ENCODE measurements around the gene NPC2.
"Not testable (repeated sequence)": the region's sequence is repeated elsewhere in the genome, so short reads cannot be mapped to it uniquely, and the experiment has no call there.

NPC2 gene

GRCh38 chr14:74465335-74465734 lies 27.8 kb downstream of the NPC2 start:
- Histone ChIP-seq H3K36me3 (ENCODE audit: insufficient read depth, low read length) (no peaks in the 10 kb centered on the region), H3K9me3 (ENCODE audit: low read length) (no peaks in the 10 kb centered on the region), H3K4me3 (ENCODE audit: low read length) (no peak overlapping the region), H3K4me1 (ENCODE audit: insufficient read depth, low read length) (no peaks in the 10 kb centered on the region), H3K27me3 (ENCODE audit: insufficient read depth, low read length) (no peaks in the 10 kb centered on the region), H2AFZ (ENCODE audit: low read depth, low read length) (no peak overlapping the region)

DNA sequence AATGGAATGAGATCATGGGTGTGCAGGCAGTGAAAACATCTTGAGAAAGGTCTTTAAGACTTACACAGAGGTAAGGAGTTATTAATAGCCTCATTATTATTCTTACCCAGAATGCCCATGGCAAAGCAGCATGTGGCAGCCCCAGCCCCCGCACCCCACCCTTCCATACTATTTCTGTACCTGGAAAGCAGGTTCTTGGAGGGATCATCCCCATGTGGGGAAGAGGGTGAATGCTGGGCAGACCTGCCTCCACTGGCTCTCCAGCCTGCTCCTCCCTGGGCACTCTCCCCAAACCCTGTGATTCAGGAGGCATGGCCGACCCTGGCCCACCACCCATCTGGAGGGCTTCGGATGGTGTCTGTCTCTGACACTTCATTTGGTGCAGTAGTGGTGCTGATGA lies 28.3 kb downstream of the NPC2 start:
- no peaks in the 10 kb centered on the region for H3K4me1 ChIP-seq (ENCODE audit: insufficient read depth, low read length)
- no peak overlapping the region for H2AFZ ChIP-seq (ENCODE audit: low read depth, low read length)
- H3K9me3 ChIP-seq (ENCODE audit: low read length), result no peaks in the 10 kb centered on the region
- H3K27me3 ChIP-seq (ENCODE audit: insufficient read depth, low read length), result no peaks in the 10 kb centered on the region
- H3K4me3 ChIP-seq (ENCODE audit: low read length), result no peak overlapping the region
- no peaks in the 10 kb centered on the region for H3K36me3 ChIP-seq (ENCODE audit: insufficient read depth, low read length)

DNA sequence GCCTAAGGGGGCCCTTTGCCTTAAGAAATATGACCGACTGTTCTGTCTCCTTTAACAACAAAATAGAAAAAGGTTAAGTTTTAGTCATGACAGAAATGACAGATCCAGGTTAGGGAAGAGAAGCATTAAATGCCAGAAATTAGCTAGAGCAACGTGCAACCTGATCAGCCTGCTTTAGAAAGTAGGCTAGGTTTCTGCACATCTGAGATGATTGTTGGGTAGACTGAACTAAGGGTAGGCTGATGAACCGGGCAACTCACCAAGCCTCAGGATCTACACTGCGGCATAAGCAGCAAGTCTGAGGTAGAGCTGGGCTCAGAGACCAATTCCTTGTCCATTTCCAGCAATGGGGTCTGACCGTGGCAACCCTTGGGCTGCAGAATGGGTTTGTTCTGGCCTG lies 29.4 kb downstream of the NPC2 start:
- H2AFZ ChIP-seq (ENCODE audit: low read depth, low read length), result no peak overlapping the region
- H3K27me3 ChIP-seq (ENCODE audit: insufficient read depth, low read length), result no peaks in the 10 kb centered on the region
- no peak overlapping the region for H3K4me3 ChIP-seq (ENCODE audit: low read length)
- H3K9me3 ChIP-seq (ENCODE audit: low read length), result no peaks in the 10 kb centered on the region
- no peaks in the 10 kb centered on the region for H3K4me1 ChIP-seq (ENCODE audit: insufficient read depth, low read length)
- H3K36me3 ChIP-seq (ENCODE audit: insufficient read depth, low read length), result no peaks in the 10 kb centered on the region

DNA sequence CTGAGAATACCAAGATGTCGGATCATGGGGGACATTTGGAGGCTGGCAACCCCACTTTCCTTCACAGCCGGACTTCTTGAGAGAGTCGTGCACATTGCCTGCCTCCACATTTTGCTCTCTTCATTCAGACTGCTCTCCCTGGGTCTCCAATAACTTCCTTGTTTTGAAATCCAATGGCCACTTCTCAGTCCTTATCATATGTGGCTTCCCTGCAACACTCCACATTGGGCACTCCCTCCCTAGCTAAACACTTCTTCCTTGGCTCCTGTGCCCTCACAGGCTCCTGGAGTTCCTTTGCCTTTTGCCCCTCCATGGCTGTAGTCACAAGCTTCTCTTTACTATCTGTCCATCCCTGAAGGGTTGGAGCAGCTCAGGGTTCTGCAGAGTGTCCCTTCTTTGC lies 30.1 kb downstream of the NPC2 start:
- H3K4me1 ChIP-seq (ENCODE audit: insufficient read depth, low read length), result no peaks in the 10 kb centered on the region
- H2AFZ ChIP-seq (ENCODE audit: low read depth, low read length), result no peak overlapping the region
- no peak overlapping the region for H3K4me3 ChIP-seq (ENCODE audit: low read length)
- H3K36me3 ChIP-seq (ENCODE audit: insufficient read depth, low read length), result no peaks in the 10 kb centered on the region
- no peaks in the 10 kb centered on the region for H3K27me3 ChIP-seq (ENCODE audit: insufficient read depth, low read length)
- no peaks in the 10 kb centered on the region for H3K9me3 ChIP-seq (ENCODE audit: low read length)

- no peak overlapping the region for H3K4me3 ChIP-seq (ENCODE audit: low read length)
- H3K4me1 ChIP-seq (ENCODE audit: insufficient read depth, low read length), result no peaks in the 10 kb centered on the region
- H3K9me3 ChIP-seq (ENCODE audit: low read length), result no peaks in the 10 kb centered on the region
- H3K27me3 ChIP-seq (ENCODE audit: insufficient read depth, low read length), result peaks cover 4% of the 10 kb centered on the region
- H3K36me3 ChIP-seq (ENCODE audit: insufficient read depth, low read length), result no peaks in the 10 kb centered on the region
- H2AFZ ChIP-seq (ENCODE audit: low read depth, low read length), result no peak overlapping the region
Observed at GRCh38 chr14:74459976-74460375, 33.1 kb downstream of the NPC2 start.

DNA sequence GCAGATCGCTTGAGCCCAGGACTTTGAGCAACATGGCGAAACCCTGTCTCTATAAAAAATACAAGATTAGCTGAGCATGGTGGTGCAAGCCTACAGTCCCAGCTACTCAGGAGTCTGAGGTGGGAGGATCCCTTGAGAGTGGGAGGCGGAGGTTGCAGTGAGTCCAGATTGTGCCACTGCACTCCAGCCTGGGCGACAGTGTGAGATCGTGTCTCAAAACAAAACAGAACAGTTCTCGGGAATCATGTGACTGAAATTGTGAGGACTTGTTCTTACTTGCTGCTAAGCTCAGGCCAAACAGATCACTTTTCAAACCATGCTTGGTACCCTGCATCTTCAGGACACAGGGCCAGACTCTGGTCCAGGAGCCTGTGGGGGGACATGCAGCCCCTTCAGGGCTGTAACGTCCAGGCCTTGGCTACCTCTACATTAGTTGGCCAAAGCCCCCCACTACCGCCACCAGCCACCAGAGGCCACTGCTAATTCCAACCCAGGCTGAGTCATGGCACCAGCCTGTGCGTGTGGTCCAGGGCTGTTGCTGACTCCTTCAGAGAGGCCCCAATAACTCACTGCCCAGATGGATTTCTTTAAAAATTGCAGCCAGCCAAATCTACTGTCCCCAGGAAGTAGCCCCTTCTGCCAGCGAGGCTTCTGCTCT lies 33.7 kb downstream of the NPC2 start:
- H3K9me3 ChIP-seq (ENCODE audit: low read length), result no peaks in the 10 kb centered on the region

DNA sequence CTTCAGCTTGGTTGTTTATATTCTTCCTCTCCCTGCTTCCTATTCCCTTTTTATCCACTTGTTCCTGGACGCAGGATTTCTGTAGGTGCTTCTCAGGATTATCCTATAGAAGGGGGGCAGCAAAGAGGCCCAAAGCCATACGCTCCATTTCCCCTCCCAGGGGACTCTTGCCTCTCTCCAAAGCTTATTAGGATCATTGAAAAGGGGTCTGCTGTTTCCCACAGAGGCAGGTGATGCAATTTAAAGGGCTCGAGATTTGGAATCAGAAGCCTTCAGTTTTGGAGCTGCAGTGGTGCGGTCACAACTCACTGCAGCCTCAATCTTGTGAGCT lies 35.6 kb downstream of the NPC2 start:
- Histone ChIP-seq H3K4me3 (ENCODE audit: low read length) (no peak overlapping the region), H3K36me3 (ENCODE audit: insufficient read depth, low read length) (no peaks in the 10 kb centered on the region), H3K27me3 (ENCODE audit: insufficient read depth, low read length) (peaks cover 7% of the 10 kb centered on the region), H2AFZ (ENCODE audit: low read depth, low read length) (no peak overlapping the region), H3K9me3 (ENCODE audit: low read length) (no peaks in the 10 kb centered on the region), H3K4me1 (ENCODE audit: insufficient read depth, low read length) (no peaks in the 10 kb centered on the region)

More for the DNA sequence above, 33.7 kb downstream of the NPC2 start:
- Histone ChIP-seq H2AFZ (ENCODE audit: low read depth, low read length) (no peak overlapping the region), H3K27me3 (ENCODE audit: insufficient read depth, low read length) (peaks cover 7% of the 10 kb centered on the region), H3K36me3 (ENCODE audit: insufficient read depth, low read length) (no peaks in the 10 kb centered on the region), H3K4me3 (ENCODE audit: low read length) (no peak overlapping the region), H3K4me1 (ENCODE audit: insufficient read depth, low read length) (no peaks in the 10 kb centered on the region)

DNA sequence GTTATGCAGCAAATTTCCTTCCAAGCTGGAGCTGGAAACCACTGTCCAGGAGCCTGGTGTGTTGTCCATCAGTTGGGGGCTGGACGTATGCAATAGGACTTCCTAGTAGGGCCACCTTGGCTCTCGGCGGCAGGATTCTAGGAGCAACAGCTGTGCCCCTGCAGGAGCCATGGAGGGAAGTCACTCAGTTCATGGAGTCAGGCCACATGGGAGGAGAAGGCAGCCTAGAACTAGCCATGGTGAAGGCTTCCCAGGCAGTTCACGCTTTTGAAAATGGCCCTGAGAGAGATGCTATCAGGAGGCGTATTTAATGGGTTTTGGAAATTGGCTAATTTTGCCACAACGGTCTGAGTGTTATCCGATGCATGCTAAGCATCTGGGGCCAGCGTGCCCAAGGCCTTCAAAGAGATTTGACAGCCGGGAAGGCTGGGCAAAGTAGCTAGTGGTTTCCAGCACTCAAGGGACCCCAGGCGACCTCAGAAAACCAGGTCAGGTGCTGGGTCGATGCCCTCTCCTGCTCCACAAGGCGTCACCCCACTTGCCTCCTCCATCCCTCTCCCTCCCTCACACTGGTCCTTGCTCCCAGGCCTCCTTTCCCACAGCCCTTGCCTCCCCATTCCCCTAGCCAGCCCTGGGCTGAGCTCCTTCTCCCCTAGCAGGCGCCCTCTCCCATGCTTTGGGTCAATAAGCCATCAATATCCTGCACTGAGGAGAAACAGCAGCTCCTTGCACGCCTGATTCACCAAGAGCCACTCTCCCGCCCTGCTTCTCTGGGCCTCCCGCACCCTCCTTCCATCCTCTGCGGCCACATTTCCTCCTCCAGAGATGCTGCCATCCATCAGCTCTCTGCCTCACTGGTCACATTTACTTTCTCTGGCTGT lies 36.2 kb downstream of the NPC2 start:
- Histone ChIP-seq H2AFZ (ENCODE audit: low read depth, low read length) (no peak overlapping the region), H3K36me3 (ENCODE audit: insufficient read depth, low read length) (no peaks in the 10 kb centered on the region), H3K9me3 (ENCODE audit: low read length) (no peaks in the 10 kb centered on the region), H3K4me1 (ENCODE audit: insufficient read depth, low read length) (no peaks in the 10 kb centered on the region), H3K4me3 (ENCODE audit: low read length) (no peak overlapping the region), H3K27me3 (ENCODE audit: insufficient read depth, low read length) (peaks cover 7% of the 10 kb centered on the region)

- not testable (repeated sequence) for H2AFZ ChIP-seq (ENCODE audit: low read depth, low read length); H3K4me3 ChIP-seq (ENCODE audit: low read length); H3K27me3 ChIP-seq (ENCODE audit: insufficient read depth, low read length); H3K9me3 ChIP-seq (ENCODE audit: low read length); H3K36me3 ChIP-seq (ENCODE audit: insufficient read depth, low read length); H3K4me1 ChIP-seq (ENCODE audit: insufficient read depth, low read length)
Observed at GRCh38 chr14:74454397-74454796, 38.7 kb downstream of the NPC2 start.

GRCh38 chr14:74444866-74445265 lies 48.2 kb downstream of the NPC2 start:
- Histone ChIP-seq H3K36me3 (ENCODE audit: insufficient read depth, low read length) (no peaks in the 10 kb centered on the region), H3K27me3 (ENCODE audit: insufficient read depth, low read length) (peaks cover 9% of the 10 kb centered on the region), H3K4me1 (ENCODE audit: insufficient read depth, low read length) (no peaks in the 10 kb centered on the region), H3K9me3 (ENCODE audit: low read length) (no peaks in the 10 kb centered on the region), H2AFZ (ENCODE audit: low read depth, low read length) (no peak overlapping the region), H3K4me3 (ENCODE audit: low read length) (no peak overlapping the region)

- H3K4me3 ChIP-seq (ENCODE audit: low read length), result no peak overlapping the region
- H3K9me3 ChIP-seq (ENCODE audit: low read length), result no peaks in the 10 kb centered on the region
- H3K36me3 ChIP-seq (ENCODE audit: insufficient read depth, low read length), result no peaks in the 10 kb centered on the region
- no peaks in the 10 kb centered on the region for H3K4me1 ChIP-seq (ENCODE audit: insufficient read depth, low read length)
- H2AFZ ChIP-seq (ENCODE audit: low read depth, low read length), result no peak overlapping the region
- H3K27me3 ChIP-seq (ENCODE audit: insufficient read depth, low read length), result peaks cover 7% of the 10 kb centered on the region
Observed at GRCh38 chr14:74442757-74443156, 50.3 kb downstream of the NPC2 start.

GRCh38 chr14:74441113-74441512 lies 52.0 kb downstream of the NPC2 start:
- no peaks in the 10 kb centered on the region for H3K36me3 ChIP-seq (ENCODE audit: insufficient read depth, low read length)
- H3K4me1 ChIP-seq (ENCODE audit: insufficient read depth, low read length), result no peaks in the 10 kb centered on the region
- no peak overlapping the region for H3K4me3 ChIP-seq (ENCODE audit: low read length)
- peaks cover 7% of the 10 kb centered on the region for H3K27me3 ChIP-seq (ENCODE audit: insufficient read depth, low read length)
- H3K9me3 ChIP-seq (ENCODE audit: low read length), result no peaks in the 10 kb centered on the region
- H2AFZ ChIP-seq (ENCODE audit: low read depth, low read length), result no peak overlapping the region

- no peaks in the 10 kb centered on the region for H3K9me3 ChIP-seq (ENCODE audit: low read length)
- H2AFZ ChIP-seq (ENCODE audit: low read depth, low read length), result no peak overlapping the region
- peaks cover 4% of the 10 kb centered on the region for H3K4me1 ChIP-seq (ENCODE audit: insufficient read depth, low read length)
- H3K27me3 ChIP-seq (ENCODE audit: insufficient read depth, low read length), result peaks cover 6% of the 10 kb centered on the region
- H3K36me3 ChIP-seq (ENCODE audit: insufficient read depth, low read length), result no peaks in the 10 kb centered on the region
- H3K4me3 ChIP-seq (ENCODE audit: low read length), result no peak overlapping the region
Observed at GRCh38 chr14:74438351-74438915, 54.7 kb downstream of the NPC2 start.
